ENCODE results near the gene CLEC16A. TPM values are rescaled to one million over a fixed set of nuclear protein-coding genes. Genes with fewer than 3 reads are reported as not detected.
A peak's percentile ranks its signal among the peaks of the same experiment; 100 is the strongest.

Gene CLEC16A
- total RNA-seq, 1 donor from 2014 or later: 58.1 TPM

DNA sequence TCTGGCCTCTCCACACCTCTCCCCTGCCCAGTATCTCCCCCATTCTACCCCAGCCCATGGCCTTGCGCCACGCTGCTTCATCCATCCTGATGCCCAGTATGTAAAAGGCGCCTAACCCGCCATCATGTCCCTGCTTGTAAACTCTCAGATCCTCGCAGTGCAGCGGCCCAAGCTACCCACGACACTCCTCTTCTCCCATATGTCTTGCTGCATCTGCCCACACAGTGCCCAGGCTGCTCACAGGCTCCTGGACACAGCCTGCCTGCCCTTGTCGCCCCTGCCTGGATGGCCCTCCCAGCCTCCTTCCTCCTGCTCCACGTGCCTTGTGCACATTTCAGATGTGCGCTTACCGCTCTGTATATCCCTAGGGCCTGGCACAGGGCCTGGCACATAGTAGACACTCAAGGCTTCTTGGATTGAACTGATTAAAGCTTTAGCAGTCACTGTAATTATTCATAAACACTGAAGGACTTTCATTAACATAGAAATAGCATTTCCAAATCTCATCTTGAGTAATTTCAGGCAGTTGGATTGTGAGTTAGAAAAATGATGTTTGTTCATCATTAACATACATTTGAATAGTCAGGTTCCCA is 129.1 kb downstream of the CLEC16A start:
- no peaks in the 10 kb centered on the region for H3K4me1 Mint-ChIP-seq (ENCODE audit: unreplicated experiment)
- H3K4me3 Mint-ChIP-seq (ENCODE audit: unreplicated experiment): no peak overlapping the region
- H3K27me3 Mint-ChIP-seq (ENCODE audit: unreplicated experiment): peaks cover 8% of the 10 kb centered on the region
- no peak for DNase-seq (ENCODE audit: low spot score)
- H3K36me3 Mint-ChIP-seq (ENCODE audit: low read depth, unreplicated experiment): peaks cover 27% of the 10 kb centered on the region
- TF ChIP-seq, protein P1, sequence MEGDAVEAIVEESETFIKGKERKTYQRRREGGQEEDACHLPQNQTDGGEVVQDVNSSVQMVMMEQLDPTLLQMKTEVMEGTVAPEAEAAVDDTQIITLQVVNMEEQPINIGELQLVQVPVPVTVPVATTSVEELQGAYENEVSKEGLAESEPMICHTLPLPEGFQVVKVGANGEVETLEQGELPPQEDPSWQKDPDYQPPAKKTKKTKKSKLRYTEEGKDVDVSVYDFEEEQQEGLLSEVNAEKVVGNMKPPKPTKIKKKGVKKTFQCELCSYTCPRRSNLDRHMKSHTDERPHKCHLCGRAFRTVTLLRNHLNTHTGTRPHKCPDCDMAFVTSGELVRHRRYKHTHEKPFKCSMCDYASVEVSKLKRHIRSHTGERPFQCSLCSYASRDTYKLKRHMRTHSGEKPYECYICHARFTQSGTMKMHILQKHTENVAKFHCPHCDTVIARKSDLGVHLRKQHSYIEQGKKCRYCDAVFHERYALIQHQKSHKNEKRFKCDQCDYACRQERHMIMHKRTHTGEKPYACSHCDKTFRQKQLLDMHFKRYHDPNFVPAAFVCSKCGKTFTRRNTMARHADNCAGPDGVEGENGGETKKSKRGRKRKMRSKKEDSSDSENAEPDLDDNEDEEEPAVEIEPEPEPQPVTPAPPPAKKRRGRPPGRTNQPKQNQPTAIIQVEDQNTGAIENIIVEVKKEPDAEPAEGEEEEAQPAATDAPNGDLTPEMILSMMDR (IDR thresholded peaks at IDR 0.05; ENCODE audit: unreplicated experiment): no peak
- H3K27ac Mint-ChIP-seq (ENCODE audit: unreplicated experiment): no peak overlapping the region
- H3K9me3 Mint-ChIP-seq (ENCODE audit: unreplicated experiment): no peaks in the 10 kb centered on the region

DNA sequence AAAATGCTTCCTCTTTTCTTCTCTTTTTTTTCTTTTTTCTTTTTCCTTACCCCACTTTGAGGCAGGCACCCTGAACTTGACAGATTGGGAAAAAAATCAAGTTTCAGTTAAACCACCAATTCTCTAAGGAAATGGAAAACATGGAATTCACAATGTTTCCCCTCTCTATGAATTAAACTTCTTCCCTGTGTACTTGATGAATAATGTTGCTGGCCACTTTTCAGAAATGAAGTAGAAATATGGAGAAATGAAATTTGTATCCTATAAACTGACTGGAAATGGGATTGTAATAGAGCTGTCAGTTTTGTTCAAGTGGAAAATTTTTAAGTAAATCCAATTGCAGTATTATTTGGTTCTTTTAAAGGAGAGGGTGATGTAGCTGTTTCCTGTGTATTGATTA is 129.8 kb downstream of the CLEC16A start:
- Mint-ChIP-seq H3K4me1 (ENCODE audit: unreplicated experiment) (no peaks in the 10 kb centered on the region), H3K27ac (ENCODE audit: unreplicated experiment) (no peak overlapping the region), H3K9me3 (ENCODE audit: unreplicated experiment) (no peaks in the 10 kb centered on the region), H3K36me3 (ENCODE audit: low read depth, unreplicated experiment) (peaks cover 27% of the 10 kb centered on the region), H3K27me3 (ENCODE audit: unreplicated experiment) (peaks cover 8% of the 10 kb centered on the region), H3K4me3 (ENCODE audit: unreplicated experiment) (no peak overlapping the region)
- TF ChIP-seq, protein P1 (IDR thresholded peaks at IDR 0.05; ENCODE audit: unreplicated experiment): no peak
- DNase-seq (ENCODE audit: low spot score): no peak

DNA sequence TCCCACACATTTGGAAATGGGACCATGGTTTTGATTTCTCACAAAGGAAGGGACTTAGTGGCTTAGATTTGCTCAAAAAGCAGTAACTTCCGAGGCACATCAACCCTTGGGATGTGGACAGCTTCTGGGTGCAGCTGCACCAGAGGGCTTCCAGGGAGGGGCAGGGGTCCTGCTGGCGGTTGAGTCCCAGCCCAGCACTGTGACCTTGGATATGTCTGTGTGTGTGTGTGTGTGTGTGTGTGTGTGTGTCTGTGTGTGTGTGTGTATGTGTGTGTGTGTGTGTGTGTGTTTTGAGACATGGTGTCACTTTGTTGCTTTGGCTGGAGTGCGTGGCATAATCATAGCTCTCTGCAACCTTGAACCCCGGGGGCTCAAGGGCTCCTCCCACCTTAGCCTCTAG is 130.8 kb downstream of the CLEC16A start:
- H3K27me3 Mint-ChIP-seq (ENCODE audit: unreplicated experiment): peaks cover 8% of the 10 kb centered on the region
- no peak for DNase-seq (ENCODE audit: low spot score)
- no peak overlapping the region for H3K4me3 Mint-ChIP-seq (ENCODE audit: unreplicated experiment)
- TF ChIP-seq, protein P1 (IDR thresholded peaks at IDR 0.05; ENCODE audit: unreplicated experiment): no peak
- no peak overlapping the region for H3K27ac Mint-ChIP-seq (ENCODE audit: unreplicated experiment)
- H3K4me1 Mint-ChIP-seq (ENCODE audit: unreplicated experiment): peaks cover 3% of the 10 kb centered on the region
- peaks cover 36% of the 10 kb centered on the region for H3K36me3 Mint-ChIP-seq (ENCODE audit: low read depth, unreplicated experiment)
- H3K9me3 Mint-ChIP-seq (ENCODE audit: unreplicated experiment): no peaks in the 10 kb centered on the region

DNA sequence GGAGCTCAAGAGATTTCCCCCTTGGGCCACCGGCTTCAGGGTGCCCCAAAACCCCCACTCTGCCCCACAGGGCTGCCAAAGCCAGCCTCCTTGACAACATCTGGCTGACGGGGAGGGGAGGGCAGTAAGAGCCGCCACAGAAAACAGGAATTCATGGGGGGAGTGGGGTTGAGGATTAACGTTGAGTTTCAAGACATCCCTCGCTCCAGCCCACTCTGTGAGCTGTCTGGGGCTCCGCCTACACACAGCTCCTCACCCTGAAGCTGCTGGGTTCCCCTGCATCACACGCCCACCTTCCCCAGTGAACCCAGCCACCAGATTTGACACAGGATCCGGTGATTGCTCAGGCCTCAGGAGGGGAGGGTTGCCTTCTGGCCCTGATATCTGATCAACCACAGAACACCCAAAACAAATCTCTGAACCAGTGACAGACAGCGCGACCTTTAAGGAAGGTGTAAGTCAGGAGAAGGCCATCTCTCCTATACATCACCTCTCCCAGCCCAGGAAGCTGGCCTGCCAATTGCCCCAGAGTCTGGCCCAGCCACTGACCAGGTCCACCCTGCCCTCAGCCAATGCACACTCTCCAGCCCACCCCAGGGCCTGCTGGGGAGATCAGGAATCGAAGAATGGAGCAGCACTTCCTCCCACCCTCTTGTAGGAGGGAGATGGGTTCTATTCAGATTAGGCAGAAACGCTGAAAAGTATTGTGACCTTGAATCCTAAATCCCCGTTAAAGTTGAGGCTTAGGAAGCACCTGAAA is 132.1 kb downstream of the CLEC16A start:
- TF ChIP-seq, protein P1 (IDR thresholded peaks at IDR 0.05; ENCODE audit: unreplicated experiment): no peak
- Mint-ChIP-seq H3K27ac (ENCODE audit: unreplicated experiment) (no peak overlapping the region), H3K36me3 (ENCODE audit: low read depth, unreplicated experiment) (peaks cover 27% of the 10 kb centered on the region), H3K4me3 (ENCODE audit: unreplicated experiment) (no peak overlapping the region), H3K27me3 (ENCODE audit: unreplicated experiment) (peaks cover 8% of the 10 kb centered on the region), H3K4me1 (ENCODE audit: unreplicated experiment) (peaks cover 3% of the 10 kb centered on the region), H3K9me3 (ENCODE audit: unreplicated experiment) (no peaks in the 10 kb centered on the region)
- DNase-seq (ENCODE audit: low spot score): no peak

DNA sequence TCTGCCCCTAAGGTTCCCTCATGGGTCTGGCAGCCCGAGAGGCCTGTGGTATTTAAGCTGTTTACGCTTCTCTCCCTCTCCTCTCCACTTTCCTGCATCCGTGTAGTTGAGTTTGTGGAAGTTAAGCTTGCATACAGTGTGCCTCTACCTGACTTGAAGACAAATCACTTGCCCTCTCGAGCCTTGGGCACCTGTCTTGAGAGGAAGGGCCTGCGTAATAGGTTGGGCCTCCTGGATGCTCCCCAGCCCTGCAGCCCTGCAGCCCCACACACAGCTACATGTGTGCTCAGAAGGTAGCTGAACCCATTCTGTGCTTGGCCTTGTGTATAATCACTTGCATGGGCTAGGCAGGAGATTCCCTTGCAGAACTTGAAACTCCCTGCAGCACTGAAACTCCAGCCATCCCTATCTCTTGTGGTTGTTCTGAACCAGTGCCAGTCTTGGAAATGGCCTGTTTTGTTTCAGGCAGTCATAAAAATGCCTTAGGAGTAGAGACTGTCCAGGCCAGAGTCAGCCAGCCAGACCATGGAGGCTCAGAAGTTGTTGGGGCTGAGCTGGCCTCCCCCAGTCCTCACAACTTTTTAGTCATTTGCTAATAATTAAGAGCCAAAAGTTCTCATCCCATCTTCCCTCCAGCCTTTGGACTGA is 134.6 kb downstream of the CLEC16A start:
- H3K4me1 Mint-ChIP-seq (ENCODE audit: unreplicated experiment): peaks cover 3% of the 10 kb centered on the region
- H3K4me3 Mint-ChIP-seq (ENCODE audit: unreplicated experiment): no peak overlapping the region

More for the DNA sequence above, 134.6 kb downstream of the CLEC16A start:
- Mint-ChIP-seq H3K27ac (ENCODE audit: unreplicated experiment) (peak overlapping the region; percentile 18), H3K9me3 (ENCODE audit: unreplicated experiment) (no peaks in the 10 kb centered on the region), H3K27me3 (ENCODE audit: unreplicated experiment) (peaks cover 7% of the 10 kb centered on the region), H3K36me3 (ENCODE audit: low read depth, unreplicated experiment) (peaks cover 27% of the 10 kb centered on the region)
- no peak for DNase-seq (ENCODE audit: low spot score)
- TF ChIP-seq, protein P1 (IDR thresholded peaks at IDR 0.05; ENCODE audit: unreplicated experiment): no peak
